Fibroblast of the aortic adventitia (primary cell): ENCODE measurements around the gene GRM1. TPM values are rescaled to one million over a fixed set of nuclear protein-coding genes. Genes with fewer than 3 reads are reported as not detected.

Source experiments
- DNase-seq: peaks from one replicate; pipeline ENCODE4 v3.0.0-alpha.2; 2010; ENCODE audit warnings: low read depth
- H3K4me3 ChIP-seq: 2 replicates; pipeline ENCODE4 v1.5.1; 2011; ENCODE audit warnings: low read depth, mild to moderate bottlenecking, control low read depth, low read length, moderate library complexity
- total RNA-seq: library from RNA; depleted of rRNA; stranded (reverse); fragments of >200 nt; gene quantifications from 2 replicates; pipeline ENCODE4 v1.2.3, GENCODE V29; 2012; ENCODE audit warnings: low replicate concordance
- TF ChIP-seq, protein P1 (sequence below): IDR thresholded peaks from 2 replicates; pipeline ENCODE4 v1.5.1; 2011; ENCODE audit warnings: mild to moderate bottlenecking, low read length, control low read depth, inconsistent platforms; ENCODE audit not compliant: insufficient read depth

The GRM1 gene
- total RNA-seq, 1 donor, result 0.09 TPM

DNA sequence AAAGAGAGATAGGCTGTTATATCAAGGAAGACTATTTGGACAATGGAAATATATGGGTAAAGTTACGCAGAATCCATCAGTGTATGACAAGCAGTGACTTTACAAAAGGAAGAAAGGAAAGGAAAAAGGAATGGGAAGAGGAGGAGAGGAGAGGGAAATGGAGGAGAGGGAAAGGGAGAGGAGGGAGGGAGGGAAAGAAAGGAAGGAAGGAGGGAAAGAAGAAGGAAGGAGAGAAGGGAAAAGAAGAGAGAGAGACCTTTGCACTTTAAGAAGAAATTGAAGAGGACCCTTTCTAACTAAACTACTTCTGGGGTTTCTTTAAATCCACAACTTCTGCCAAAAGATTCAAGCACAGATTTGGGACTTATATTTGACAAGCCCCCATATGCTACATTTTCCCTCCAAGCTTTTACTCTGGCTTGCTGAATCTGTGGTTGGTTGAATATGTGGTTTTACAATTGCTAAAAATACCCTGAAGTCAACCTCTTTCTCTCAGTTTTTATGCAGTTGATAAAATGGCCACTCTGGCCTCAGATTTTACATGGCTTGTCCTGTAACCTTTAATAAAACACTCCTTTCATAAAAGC is 394.0 kb downstream of the GRM1 start:
- no peak for DNase-seq
- TF ChIP-seq, protein P1, sequence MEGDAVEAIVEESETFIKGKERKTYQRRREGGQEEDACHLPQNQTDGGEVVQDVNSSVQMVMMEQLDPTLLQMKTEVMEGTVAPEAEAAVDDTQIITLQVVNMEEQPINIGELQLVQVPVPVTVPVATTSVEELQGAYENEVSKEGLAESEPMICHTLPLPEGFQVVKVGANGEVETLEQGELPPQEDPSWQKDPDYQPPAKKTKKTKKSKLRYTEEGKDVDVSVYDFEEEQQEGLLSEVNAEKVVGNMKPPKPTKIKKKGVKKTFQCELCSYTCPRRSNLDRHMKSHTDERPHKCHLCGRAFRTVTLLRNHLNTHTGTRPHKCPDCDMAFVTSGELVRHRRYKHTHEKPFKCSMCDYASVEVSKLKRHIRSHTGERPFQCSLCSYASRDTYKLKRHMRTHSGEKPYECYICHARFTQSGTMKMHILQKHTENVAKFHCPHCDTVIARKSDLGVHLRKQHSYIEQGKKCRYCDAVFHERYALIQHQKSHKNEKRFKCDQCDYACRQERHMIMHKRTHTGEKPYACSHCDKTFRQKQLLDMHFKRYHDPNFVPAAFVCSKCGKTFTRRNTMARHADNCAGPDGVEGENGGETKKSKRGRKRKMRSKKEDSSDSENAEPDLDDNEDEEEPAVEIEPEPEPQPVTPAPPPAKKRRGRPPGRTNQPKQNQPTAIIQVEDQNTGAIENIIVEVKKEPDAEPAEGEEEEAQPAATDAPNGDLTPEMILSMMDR, result no peak
- H3K4me3 ChIP-seq, result no peak overlapping the region

DNA sequence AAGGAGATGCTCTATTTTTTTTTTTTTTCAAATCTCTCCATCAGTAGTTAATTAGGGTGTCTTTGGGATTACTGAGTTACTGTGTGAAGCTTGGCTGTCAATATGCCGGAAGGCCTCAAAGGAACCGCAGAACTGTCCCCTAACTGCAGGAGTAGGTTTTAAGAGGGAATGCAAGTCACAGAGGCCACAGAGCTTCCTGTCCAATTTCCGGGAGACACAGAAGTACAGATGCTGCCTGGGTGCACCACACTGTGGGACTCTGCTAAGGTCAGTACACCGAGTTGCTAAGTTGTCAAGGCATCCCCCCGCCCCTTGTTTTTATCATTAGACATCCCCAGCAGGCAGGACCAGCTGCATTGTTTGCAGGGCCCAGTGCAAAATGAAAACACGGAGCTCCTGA is 394.6 kb downstream of the GRM1 start:
- H3K4me3 ChIP-seq, result no peak overlapping the region
- TF ChIP-seq, protein P1, result no peak
- DNase-seq, result no peak

DNA sequence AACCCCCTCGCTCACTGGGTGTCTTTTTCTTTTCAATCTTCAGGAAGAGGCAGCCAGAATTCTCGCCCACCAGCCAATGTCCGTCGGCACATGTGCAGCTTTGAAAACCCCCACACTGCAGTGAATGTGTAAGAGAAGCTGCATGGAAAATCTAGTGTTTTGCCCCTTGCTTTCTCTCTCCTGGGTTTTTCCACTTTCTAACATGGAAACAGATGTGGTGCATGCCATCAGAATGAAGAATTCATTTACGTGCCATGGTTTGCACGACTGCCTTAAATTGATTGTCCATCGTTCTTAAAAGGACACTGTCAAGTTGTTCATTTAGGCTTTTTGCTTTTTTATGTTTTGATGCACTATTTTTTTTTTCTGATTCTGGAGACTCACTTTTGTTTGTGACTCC is 397.7 kb downstream of the GRM1 start:
- TF ChIP-seq, protein P1, result no peak
- no peak overlapping the region for H3K4me3 ChIP-seq
- no peak for DNase-seq

DNA sequence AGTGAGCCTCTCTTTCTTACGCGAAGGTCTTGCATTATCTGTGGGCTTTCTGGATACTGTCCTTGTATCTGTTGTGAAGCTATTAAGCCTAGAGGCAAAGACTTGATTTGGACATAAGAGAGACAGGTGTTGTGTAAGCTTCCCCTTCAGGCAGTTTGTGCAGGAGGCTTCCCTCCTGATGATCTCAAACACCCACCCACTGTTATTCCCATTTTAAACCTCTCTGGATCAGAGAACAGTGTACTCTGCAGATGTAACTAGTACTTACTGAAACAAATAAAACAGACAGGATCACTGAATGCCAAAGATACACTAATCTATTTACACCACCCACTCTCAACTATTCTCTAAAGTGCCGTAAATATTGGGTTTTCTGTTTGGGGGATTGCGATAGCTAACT is 401.0 kb downstream of the GRM1 start:
- no peak for DNase-seq
- TF ChIP-seq, protein P1, result no peak
- H3K4me3 ChIP-seq, result no peak overlapping the region

GRCh38 chr6:146433881-146434731 is 405.2 kb downstream of the GRM1 start:
- TF ChIP-seq, protein P1, result no peak
- peak; percentile 22 for DNase-seq
- H3K4me3 ChIP-seq, result peak overlapping the region; percentile 59

DNA sequence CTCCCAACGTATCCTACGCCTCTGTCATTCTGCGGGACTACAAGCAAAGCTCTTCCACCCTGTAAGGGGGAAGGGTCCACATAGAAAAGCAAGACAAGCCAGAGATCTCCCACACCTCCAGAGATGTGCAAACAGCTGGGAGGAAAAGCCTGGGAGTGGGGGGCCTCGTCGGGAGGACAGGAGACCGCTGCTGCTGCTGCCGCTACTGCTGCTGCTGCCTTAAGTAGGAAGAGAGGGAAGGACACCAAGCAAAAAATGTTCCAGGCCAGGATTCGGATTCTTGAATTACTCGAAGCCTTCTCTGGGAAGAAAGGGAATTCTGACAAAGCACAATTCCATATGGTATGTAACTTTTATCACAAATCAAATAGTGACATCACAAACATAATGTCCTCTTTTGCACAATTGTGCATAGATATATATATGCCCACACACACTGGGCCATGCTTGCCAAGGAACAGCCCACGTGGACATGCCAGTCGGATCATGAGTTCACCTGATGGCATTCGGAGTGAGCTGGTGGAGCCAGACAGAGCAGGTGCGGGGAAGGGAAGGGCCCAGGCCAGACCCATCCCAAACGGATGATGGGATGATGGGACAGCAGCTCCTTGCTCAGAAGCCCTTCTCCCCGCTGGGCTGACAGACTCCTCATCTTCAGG is 406.0 kb downstream of the GRM1 start:
- peak overlapping the region; percentile 59 for H3K4me3 ChIP-seq
- DNase-seq, result no peak
- TF ChIP-seq, protein P1, result no peak
